ENCODE data around the gene ASB2.

ASB2 gene

DNA sequence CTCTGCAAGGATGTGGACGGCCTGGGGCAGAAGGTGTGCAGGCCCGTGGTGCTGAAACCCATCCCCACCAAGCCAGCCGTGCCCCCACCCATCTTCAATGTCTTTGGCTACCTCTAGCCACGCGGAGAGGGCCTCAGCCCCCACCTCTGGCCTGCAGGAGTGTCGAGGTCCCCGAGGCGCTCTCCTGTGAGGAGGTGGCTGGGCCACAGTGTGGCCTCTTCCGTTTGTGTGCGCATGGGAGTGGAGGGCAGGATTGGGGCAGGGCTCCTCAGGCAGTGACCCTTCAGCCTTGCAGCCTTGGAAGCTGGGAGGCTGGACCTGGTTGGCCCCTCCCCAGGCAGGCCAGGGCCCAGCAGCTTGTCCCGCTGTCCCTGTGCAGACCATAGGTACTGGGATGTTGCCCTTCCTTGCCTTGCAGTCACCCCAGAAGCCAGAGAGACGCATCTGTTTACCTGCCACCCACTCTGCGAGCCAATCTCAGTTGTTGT is 47.3 kb downstream of the ASB2 start:
- DNase-seq (ENCODE audit: low spot score): no peak

DNA sequence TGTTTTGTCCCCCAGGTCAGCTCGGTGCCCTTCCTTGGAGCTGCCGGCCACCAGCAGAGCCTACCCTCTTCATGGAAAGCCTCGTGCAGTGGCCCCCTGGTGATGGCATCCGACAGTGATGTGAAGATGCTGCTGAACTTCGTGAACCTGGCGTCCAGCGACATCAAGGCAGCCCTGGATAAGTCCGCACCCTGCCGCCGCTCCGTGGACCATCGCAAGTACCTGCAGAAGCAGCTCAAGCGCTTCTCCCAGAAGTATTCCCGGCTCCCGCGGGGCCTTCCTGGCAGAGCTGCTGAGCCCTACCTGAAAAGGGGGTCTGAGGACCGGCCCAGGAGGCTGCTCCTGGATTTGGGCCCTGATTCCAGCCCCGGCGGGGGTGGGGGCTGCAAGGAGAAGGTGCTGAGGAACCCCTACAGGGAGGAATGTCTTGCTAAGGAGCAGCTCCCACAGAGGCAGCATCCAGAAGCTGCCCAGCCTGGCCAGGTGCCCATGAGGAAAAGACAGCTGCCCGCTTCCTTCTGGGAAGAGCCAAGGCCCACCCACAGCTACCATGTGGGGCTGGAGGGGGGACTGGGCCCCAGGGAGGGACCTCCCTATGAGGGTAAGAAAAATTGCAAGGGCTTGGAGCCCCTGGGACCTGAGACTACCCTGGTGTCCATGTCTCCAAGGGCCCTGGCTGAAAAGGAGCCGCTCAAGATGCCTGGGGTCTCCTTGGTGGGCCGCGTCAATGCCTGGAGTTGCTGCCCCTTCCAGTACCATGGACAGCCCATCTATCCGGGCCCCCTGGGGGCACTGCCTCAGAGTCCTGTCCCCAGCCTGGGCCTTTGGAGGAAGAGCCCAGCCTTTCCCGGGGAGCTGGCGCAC is 48.0 kb downstream of the ASB2 start:
- no peak for DNase-seq (ENCODE audit: low spot score)

DNA sequence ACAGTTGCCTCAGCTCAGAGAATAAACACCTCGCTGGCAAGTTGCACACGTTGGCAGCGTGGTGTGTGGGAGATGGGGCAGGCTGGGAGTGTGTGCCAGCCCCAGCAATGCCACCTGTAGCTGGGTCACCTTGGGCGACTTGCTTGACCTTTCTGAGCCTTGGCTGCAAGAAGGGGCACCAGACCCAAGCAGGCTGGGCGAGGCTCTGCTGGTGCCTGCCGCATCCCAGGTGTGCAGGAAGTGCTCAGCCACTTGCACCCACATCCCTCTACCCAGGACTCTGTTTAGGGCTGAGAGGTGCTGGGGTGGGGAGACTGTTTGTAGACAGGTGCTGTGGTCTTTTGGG is 48.6 kb downstream of the ASB2 start:
- no peak for DNase-seq (ENCODE audit: low spot score)

DNA sequence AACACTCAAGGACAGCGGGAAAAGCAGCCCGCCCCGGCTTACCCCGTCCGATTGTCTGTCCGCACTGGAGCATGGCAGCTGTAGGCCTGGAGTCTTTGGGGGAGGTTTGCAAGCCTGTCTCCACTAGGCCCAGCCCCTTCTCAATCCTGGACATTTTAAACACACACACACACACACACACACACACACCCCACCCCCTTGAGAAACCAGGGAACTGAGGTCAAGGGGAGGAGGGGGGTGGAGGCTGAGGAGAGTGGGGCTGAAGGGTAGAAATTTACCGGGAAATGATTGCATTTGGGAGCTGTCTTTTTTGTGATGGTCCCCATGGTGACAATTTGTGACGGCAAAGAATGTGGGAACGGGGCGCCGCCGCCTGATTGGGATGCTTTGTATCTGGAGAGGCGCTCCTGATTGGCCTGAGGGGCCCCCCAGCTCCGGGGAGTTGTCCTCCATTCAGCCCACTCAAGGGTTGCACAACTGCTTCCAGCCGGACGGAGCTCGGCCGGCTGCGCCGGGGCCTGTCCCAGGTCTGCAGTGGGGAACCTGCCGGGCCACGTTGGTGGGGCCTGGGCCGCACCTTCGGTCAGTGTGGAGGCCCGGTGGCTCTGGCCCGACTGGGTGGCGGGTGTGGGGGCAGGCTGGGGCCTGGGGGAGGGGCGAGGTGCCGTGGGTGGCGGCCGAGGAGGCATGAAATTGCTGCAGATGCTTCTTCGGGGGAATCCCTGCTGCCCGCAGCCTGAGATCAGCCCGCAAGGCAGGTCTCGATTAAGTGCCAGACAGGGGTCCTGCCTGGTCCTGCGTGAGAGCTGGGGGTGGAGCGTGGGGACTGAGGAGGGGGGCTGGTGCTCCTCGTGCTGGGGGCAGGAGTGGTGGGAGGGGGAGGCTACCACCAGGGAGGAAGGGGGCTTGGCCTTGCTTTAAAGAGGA is 49.2 kb downstream of the ASB2 start, which contains the start of gene FAM181A:
Gene FAM181A, plus strand, starts transcription at position 472 of the 927 bp plus-strand sequence. CDS start 942 bp downstream, outside the sequence.
- DNase-seq (ENCODE audit: low spot score): no peak

DNA sequence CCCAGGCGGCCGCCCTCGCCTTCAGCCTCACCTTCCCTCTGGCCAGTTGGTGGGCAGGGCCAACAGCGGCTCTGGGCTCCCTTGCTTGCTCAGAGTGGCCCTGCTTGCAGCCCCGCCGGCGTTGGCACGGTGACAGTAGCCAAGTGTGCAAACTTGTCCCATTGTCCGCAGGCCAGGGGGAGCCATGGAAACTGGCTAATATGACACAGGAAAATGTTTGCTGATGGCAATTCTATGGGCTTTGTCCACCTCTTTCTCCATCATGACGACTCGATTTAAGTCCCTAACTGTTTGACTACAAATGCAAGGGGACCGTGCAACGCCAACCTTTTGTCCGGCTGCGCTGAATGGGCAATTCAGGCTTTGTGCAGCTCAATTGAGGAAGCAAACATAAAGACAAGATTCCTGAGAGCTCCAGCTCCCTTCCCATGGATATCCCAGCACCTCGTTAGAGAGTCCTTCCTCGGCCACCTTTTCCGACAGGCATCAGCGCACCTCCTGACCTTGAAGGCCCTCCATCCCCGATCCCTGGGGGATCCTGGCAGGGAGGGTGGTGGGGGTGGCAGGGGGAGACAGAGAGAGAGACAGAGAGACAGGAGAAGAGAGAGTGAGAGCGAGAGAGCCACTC is 50.0 kb downstream of the ASB2 start:
- DNase-seq (ENCODE audit: low spot score): no peak

DNA sequence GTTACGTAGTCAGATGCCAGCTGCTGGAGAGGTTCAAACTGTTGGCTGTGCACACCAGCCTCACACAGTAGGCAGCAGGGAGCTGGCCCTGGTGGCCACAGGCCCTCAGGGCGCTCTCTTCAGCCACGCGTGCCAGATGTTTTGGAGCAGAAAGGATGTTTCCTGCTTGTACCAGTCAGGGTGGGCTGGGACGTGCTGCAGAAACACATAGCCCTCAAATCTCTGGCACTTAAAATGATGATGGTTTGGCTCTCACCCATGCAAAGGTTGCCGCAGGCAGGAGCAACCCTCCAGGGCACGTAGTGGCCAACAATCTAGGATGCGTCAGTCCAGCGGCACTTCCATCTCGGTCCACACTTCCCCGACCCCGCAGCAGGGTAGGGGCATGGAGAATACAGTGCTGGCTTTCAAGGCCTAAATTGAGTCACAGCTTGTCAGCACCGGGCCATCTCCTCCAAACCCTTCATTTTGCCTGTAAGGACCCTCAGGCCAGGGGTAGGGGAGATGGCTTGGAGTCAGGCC is 50.9 kb downstream of the ASB2 start:
- DNase-seq (ENCODE audit: low spot score): no peak

DNA sequence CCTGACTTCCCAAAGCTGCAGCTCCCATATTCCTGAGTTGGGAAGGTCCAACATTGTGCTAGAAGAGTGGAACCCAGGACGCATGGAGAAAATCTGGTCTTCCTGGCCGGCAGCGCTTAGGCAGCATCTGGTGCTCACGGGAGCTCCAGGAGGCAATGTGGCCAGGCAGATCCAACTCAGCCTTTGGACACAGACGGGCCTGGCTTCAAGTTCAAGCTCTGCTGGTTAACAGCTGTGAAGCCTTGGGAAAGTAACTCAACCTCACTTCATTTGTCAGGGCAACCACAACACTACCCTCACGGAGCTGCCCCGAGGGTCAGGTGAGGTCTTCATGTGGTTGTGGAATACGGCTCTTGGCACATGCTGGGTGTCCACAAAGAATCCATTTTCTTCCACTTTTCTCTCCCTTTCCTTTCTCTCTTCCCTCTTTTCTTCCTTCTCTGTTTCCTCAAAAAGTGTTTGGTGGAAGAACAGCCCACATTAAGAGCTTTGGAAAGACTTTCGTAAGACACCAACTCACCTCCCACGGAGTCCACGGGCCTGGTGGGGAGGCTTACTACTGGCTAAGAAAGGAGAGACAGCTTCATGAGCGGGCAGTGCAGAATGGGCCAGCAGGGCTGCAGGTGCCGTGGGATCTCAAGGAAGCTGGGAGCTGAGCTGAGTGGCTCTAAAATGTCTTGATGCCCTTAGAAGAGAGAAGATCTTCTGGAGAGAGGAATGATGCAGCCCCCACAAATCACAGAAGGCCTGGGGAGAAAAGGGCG is 51.6 kb downstream of the ASB2 start:
- DNase-seq (ENCODE audit: low spot score): no peak

DNA sequence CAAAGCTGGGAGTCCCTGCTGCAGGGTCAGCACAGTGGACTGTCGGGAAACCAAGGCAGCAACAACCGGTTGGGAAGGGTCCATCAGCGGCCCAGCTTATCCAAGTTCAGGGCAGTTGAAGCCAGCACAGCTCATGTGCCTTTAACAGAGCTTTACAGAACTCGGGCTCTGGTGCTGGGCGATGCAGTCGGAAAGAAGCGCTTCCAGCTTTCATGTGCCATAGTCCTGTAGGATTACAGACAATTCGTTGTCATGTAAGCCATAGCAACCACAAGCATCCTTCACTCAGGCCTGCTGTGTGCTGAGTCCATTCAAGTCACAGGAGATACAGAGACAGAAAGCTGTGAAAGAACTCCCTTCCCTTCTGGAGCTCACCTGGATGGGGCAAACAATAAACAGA is 52.7 kb downstream of the ASB2 start:
- no peak for DNase-seq (ENCODE audit: low spot score)

DNA sequence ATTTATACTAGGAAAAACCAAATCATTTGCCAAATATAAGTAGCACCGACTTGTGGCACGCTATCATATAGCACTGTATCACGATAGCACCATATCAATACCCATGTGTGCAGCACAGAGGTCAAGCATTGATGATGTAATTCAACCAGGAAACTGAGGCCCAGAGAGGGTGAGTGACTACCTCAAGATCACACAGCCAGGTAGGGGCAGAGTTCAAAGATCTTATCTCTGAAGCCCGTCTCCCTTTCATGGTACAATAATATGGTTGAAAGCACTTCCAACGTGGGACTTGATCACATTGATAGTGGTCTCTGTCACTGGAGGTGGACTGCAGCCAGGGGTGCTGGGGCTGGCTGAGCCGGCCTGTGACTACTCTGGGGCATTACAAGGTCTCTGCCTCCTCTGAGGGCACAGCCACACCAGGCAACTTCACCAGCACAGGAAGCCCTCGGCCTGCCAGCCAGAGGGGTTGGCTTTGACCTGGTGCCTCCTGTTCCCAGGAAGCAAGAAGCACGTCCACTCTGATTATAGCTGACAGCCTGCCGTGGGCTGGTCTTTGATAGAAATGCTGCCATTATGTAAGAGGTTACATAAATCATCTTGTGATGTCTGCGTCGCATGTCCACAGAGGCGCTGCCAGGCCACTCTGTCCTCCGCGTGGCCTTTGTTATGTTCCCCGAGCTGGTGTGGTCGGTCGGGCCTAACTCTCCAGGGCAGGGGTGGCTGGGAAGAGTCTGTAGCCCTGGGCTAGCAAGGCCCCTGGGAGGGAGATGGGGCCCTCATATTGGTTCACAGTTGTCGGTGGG is 55.2 kb downstream of the ASB2 start:
- DNase-seq (ENCODE audit: low spot score): no peak

DNA sequence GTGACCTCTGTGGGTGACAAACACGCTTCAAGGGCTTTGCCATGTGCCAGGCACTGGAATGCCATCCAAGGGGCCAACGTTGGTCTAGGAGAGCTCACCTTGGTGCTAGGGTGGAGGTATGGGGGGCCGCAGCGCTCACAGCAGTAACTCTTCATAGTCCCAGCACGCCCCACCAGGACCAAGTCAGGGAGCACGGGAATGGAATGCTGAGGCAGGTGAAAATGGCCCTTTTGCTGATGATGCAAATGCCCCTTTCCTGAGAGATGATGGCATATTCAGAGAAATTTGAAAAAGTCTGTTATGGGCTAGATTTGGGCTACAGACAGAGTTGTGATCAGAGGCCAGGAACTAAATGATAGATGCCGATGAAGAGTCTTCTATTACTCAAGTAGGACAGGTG is 59.2 kb downstream of the ASB2 start:
- DNase-seq (ENCODE audit: low spot score): no peak

DNA sequence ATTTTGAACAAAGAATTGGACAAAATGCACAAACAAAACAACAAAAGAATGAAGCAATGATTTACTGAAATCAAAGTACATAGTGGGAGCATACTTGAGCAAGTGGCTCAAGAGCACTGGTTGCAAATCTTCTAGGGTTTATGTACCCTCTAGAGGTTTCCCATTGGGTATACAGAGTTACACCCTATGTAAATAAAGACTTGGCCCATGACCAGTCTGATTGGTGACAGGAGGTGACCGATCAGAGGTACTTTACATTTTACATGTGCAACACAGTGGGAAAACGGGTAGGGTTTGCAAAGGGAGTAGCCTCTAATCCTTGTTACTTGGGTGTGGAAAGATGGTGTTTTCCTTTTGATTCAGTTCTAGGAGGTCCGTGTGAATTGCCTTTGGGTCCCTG is 59.9 kb downstream of the ASB2 start:
- no peak for DNase-seq (ENCODE audit: low spot score)

DNA sequence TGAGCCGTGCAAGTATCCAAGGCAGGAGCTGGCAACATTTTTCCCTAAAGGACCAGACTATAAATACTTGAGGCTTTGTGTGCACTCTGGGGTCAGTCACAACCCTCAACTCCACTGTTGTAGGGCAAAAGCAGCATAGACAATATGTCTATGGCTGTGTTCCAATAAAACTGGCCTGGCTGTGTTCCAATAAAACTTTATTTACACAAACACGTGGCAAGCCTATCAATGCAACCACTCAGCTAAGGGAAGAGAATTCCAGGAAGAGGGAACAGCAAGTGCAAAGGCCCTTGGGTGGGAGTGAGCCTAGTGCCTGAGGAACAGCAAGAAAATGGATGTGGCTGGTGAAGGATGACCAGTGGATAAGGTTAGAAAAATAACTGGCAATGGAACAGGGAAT is 60.6 kb downstream of the ASB2 start:
- no peak for DNase-seq (ENCODE audit: low spot score)

DNA sequence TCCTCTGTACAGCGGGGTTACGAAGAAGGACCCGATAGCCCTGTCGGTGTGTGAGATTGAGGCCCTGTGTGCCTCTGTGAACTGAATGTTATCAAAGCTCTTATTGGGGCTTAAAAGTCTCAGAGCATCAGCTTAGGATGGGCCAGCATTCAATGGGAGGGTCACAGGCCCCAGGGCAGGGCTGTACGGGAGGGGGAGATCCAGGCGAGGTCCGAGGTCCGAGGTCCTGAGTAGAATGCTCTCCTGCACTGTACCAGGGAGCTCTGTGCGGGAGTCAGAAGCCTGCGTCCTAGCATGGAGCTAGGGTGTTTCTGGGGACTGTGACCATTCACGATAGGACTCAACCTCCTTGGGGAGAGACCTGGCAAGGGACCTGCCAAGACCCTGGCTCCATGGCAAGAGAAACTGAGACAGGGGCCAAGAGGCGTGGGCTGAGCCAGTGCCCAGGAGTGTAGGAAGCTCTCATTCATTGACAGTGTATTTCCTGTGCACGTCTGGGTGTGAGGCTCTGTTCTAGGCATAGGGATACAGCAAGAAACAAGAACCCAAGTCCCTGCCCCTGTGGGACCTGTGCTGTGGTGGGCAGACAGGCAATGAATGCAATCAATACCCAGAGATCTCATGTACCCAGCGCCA is 61.2 kb downstream of the ASB2 start:
- DNase-seq (ENCODE audit: low spot score): no peak

DNA sequence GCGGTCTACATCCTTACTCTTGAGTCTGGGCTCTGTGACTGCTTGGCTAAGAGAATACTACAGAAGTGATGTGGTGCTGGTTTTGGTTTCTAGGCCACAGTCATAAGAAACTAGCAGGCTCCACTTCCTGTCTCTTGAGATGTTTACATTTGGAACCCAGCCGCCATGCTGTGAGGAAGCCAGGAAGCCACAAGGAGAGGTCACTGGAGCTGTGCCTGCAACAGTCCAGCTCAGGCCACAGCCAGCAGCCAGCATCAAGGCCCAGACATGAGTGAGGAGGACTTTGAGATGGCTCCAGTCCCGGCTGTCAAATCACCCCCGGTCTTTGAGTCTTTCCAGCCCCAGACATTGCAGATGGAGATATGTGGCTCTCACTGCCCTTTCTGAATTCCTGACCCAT is 62.1 kb downstream of the ASB2 start:
- DNase-seq (ENCODE audit: low spot score): no peak

DNA sequence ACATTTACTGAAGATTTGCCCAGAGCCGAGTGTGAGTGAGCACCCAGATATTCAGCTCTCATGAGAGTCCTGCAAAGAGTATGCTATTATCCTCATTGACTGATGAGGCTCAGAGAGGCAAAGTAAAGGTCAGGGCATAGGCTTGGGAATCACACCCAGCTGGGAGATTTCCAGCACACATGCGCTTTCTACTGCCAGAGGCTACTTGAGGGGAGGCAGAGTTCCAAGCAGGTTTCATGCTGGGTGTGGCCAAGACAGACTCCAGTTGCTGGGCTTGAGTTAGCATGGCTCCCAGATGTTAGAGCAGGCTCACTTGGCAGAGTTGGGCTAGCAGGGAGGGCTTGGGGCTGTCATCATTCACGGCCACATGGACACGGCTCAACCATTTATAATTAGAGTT is 63.6 kb downstream of the ASB2 start:
- DNase-seq (ENCODE audit: low spot score): no peak

DNA sequence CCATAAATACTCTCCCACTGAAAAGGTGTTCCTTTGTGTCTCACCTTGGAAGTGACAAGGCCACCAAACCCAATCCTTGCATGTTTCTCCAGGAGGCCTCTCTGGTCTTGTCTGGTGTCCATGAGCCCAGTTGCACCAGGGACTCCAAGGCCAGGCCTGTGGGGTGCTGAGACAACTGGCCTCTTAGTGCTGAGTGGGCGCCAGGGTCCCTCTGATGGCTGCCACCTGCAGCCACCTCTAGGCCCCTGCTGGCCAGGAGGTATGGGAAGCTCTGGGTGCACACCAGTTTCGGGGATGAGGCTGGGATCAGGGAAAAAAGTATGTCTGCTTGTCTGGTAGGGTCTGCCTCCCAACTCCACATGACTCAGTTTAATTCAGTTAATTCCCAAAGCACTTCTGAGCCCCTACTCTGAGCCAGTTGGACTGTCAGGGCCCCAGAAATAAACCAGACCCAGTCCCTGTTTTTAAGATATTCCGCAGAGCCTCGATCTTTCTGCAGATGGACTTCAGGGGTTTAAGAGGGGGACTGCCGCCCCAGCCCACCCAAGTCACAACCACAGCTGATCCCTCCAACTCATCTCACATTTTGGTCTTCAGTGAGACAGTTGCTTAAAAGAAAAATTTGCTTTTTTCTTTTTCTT is 64.3 kb downstream of the ASB2 start:
- no peak for DNase-seq (ENCODE audit: low spot score)

DNA sequence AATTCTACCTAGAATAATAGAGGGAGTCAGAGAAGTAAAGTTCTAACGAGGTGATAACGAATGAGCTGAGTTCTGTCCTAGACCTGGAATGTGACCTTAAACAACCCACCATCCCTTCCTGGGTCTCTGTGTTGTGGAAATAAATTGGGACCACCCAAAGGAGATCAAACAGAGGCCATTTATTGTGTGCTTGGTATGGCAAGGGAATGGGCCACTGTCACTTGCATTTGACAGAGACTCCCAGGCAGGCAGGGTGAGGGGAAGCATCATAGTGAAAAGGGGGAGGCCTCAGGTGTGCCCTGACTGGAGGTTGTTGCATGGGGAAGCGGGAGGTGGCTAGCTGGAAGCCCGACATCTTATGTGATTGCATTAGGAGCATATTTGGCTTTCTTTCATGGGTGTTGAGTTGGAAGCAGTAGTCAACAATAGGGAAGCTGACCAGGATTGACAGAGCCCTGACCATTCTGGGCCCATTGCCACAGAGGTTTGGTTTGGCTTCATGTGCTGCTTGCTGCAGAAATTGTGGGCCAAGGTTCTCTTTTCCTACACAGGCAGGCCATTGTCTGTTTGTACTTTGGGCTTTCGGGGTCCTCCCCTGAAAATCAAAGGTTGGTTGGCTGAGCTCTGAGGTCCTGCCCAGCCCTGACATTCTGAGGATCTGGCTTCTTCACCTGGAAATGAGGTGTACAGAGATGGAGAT is 66.8 kb downstream of the ASB2 start:
- DNase-seq (ENCODE audit: low spot score): no peak

DNA sequence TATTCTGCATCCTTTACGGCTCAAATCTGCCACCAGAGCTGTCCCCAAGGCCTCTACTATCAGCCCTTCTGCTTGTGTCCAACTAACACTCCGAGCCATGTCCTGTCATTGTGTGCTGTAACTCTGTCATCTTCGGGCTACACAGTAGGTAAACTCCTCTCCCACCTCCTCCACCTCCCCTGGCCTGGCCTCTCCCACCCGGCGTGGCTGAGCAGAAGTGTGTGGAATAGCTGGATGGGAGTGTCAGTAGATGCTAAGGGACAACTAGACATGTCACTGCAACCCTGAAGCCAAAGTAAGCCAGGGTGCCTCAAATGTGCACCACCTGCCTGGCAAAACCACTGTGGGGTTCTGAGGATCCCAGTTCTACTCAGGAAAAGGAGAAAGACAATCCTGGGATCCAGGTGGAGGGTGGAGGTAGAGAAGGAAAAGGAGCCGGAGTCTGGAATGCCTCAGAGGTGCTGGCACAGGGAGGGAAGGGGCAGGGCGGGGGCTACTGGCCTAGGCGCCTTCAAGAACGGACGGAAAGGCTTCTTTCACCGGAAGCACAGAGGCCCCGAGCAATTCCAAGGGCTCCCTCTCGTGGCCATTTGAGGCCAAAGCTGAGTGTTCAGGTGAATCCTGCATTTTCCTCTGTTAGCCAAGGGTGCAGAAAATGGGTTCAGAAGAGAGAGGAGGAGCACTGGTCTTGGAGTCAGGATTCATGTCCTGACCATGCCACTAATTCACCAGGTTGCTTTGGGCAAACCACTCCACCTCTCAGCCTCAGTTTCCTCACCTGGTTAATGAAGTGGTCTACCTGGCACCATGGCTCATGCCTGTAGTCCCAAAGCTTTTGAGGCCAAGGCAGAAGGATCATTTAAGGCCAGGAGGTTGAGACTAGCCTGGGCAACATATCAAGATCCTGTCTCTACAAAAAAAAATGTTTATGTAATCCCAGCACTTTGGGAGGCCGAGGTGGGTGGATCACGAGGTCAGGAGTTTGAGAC is 69.7 kb downstream of the ASB2 start:
- peak; percentile 75 for DNase-seq (ENCODE audit: low spot score)
